ENCODE data around the gene EPHB2.

The EPHB2 gene

GRCh38 chr1:22714455-22714854 lies 3.8 kb downstream of the EPHB2 start:
- no peak for DNase-seq (ENCODE audit: low read depth in 1 of 2, low spot score in 1 of 2)
- no peak for TF ChIP-seq JUND (IDR thresholded peaks at IDR 0.05; ENCODE audit: low read depth)
- in situ Hi-C loops (cut with HindIII; ENCODE audit: low pct_unique_long_range_greater_than_20kb, low sequenced_read_pairs), result no loop called here

- TF ChIP-seq JUND (IDR thresholded peaks at IDR 0.05; ENCODE audit: low read depth), result no peak
- DNase-seq (ENCODE audit: low read depth in 1 of 2, low spot score in 1 of 2), result no peak
- in situ Hi-C loops (cut with HindIII; ENCODE audit: low pct_unique_long_range_greater_than_20kb, low sequenced_read_pairs), result no loop called here
Measured at GRCh38 chr1:22717037-22717760, 6.6 kb downstream of the EPHB2 start.

- in situ Hi-C loops (cut with HindIII; ENCODE audit: low pct_unique_long_range_greater_than_20kb, low sequenced_read_pairs), result no loop called here
- no peak for DNase-seq (ENCODE audit: low read depth in 1 of 2, low spot score in 1 of 2)
- no peak for TF ChIP-seq JUND (IDR thresholded peaks at IDR 0.05; ENCODE audit: low read depth)
Measured at GRCh38 chr1:22721122-22721873, 10.7 kb downstream of the EPHB2 start.

- in situ Hi-C loops (cut with HindIII; ENCODE audit: low pct_unique_long_range_greater_than_20kb, low sequenced_read_pairs), result no loop called here
- DNase-seq (ENCODE audit: low read depth in 1 of 2, low spot score in 1 of 2), result no peak
- no peak for TF ChIP-seq JUND (IDR thresholded peaks at IDR 0.05; ENCODE audit: low read depth)
Measured at GRCh38 chr1:22722901-22723550, 12.4 kb downstream of the EPHB2 start.

- no peak for DNase-seq (ENCODE audit: low read depth in 1 of 2, low spot score in 1 of 2)
- TF ChIP-seq JUND (IDR thresholded peaks at IDR 0.05; ENCODE audit: low read depth), result no peak
- in situ Hi-C loops (cut with HindIII; ENCODE audit: low pct_unique_long_range_greater_than_20kb, low sequenced_read_pairs), result no loop called here
Measured at GRCh38 chr1:22727873-22728272, 17.2 kb downstream of the EPHB2 start.

- TF ChIP-seq JUND (IDR thresholded peaks at IDR 0.05; ENCODE audit: low read depth), result no peak
- no peak for DNase-seq (ENCODE audit: low read depth in 1 of 2, low spot score in 1 of 2)
- in situ Hi-C loops (cut with HindIII; ENCODE audit: low pct_unique_long_range_greater_than_20kb, low sequenced_read_pairs), result no loop called here
Measured at GRCh38 chr1:22728751-22729399, 18.2 kb downstream of the EPHB2 start.

GRCh38 chr1:22729400-22729773 lies 18.7 kb downstream of the EPHB2 start:
- no peak for TF ChIP-seq JUND (IDR thresholded peaks at IDR 0.05; ENCODE audit: low read depth)
- no peak for DNase-seq (ENCODE audit: low read depth in 1 of 2, low spot score in 1 of 2)
- in situ Hi-C loops (cut with HindIII; ENCODE audit: low pct_unique_long_range_greater_than_20kb, low sequenced_read_pairs), result no loop called here

GRCh38 chr1:22729912-22730311 lies 19.3 kb downstream of the EPHB2 start:
- in situ Hi-C loops (cut with HindIII; ENCODE audit: low pct_unique_long_range_greater_than_20kb, low sequenced_read_pairs), result no loop called here
- TF ChIP-seq JUND (IDR thresholded peaks at IDR 0.05; ENCODE audit: low read depth), result no peak
- DNase-seq (ENCODE audit: low read depth in 1 of 2, low spot score in 1 of 2), result no peak

GRCh38 chr1:22731924-22732720 lies 21.5 kb downstream of the EPHB2 start:
- in situ Hi-C loops (cut with HindIII; ENCODE audit: low pct_unique_long_range_greater_than_20kb, low sequenced_read_pairs), result no loop called here
- peak in 1 of 2 experiments; percentile 28 for DNase-seq (ENCODE audit: low read depth in 1 of 2, low spot score in 1 of 2)
- no peak for TF ChIP-seq JUND (IDR thresholded peaks at IDR 0.05; ENCODE audit: low read depth)

- no peak for TF ChIP-seq JUND (IDR thresholded peaks at IDR 0.05; ENCODE audit: low read depth)
- DNase-seq (ENCODE audit: low read depth in 1 of 2, low spot score in 1 of 2), result no peak
- in situ Hi-C loops (cut with HindIII; ENCODE audit: low pct_unique_long_range_greater_than_20kb, low sequenced_read_pairs), result no loop called here
Measured at GRCh38 chr1:22733643-22734042, 23.0 kb downstream of the EPHB2 start.

GRCh38 chr1:22736501-22737080 lies 26.0 kb downstream of the EPHB2 start:
- in situ Hi-C loops (cut with HindIII; ENCODE audit: low pct_unique_long_range_greater_than_20kb, low sequenced_read_pairs), result no loop called here
- no peak for TF ChIP-seq JUND (IDR thresholded peaks at IDR 0.05; ENCODE audit: low read depth)
- DNase-seq (ENCODE audit: low read depth in 1 of 2, low spot score in 1 of 2), result no peak
